HepG2 (cell line): Measurements from ENCODE around the gene SLC35A1. TPM values are rescaled to one million over a fixed set of nuclear protein-coding genes. Genes with fewer than 3 reads are reported as not detected.

Experiments
- AKAP8 ChIP-seq: sonication (generic); formaldehyde crosslinking; IDR thresholded peaks from 2 replicates; pipeline ENCODE4 v1.5.1; 2020; ENCODE audit warnings: mild to moderate bottlenecking, missing genetic modification reagents
- ASH2L ChIP-seq: fragments of 300-600, 200-600 bp; sonication (generic); IDR thresholded peaks from 2 replicates; pipeline ENCODE4 v1.7.0; 2017; ENCODE audit warnings: low read depth, mild to moderate bottlenecking, moderate library complexity, mixed read lengths, low read length; ENCODE audit not compliant: insufficient read length
- FOXA3 ChIP-seq: IDR thresholded peaks from 2 replicates; pipeline ENCODE4 v1.6.1; 2016; ENCODE audit warnings: missing genetic modification reagents, missing compliant biosample characterization
- KLF15 ChIP-seq: sonication (generic); formaldehyde crosslinking; IDR thresholded peaks from 2 replicates; pipeline ENCODE4 v1.8.1; 2023; ENCODE audit warnings: borderline replicate concordance, mild to moderate bottlenecking, inconsistent platforms, missing genetic modification reagents, mixed read lengths
- SATB2 ChIP-seq: sonication (generic); formaldehyde crosslinking; IDR thresholded peaks from 2 replicates; pipeline ENCODE4 v1.5.0; 2020; ENCODE audit warnings: missing genetic modification reagents
- SP140L ChIP-seq: sonication (generic); formaldehyde crosslinking; IDR thresholded peaks from 2 replicates; pipeline ENCODE4 v1.4.0; 2020; ENCODE audit warnings: missing genetic modification reagents, borderline replicate concordance
- SP2 ChIP-seq: sonication (generic); formaldehyde crosslinking; IDR thresholded peaks from 2 replicates; pipeline ENCODE4 v1.5.1; 2020; ENCODE audit warnings: mild to moderate bottlenecking, missing genetic modification reagents
- TBX2 ChIP-seq: sonication (generic); formaldehyde crosslinking; IDR thresholded peaks from 2 replicates; pipeline ENCODE4 v1.5.0; 2020; ENCODE audit warnings: missing genetic modification reagents, mild to moderate bottlenecking, borderline replicate concordance
- TBX3 ChIP-seq: fragments of 450-650 bp; IDR thresholded peaks from 2 replicates; pipeline ENCODE4 v1.6.1; 2017; ENCODE audit warnings: antibody characterized with exemption, mild to moderate bottlenecking, inconsistent platforms, borderline replicate concordance
- THAP7 ChIP-seq: sonication (generic); formaldehyde crosslinking; IDR thresholded peaks from 2 replicates; pipeline ENCODE4 v1.8.1; 2023; ENCODE audit warnings: mild to moderate bottlenecking, missing genetic modification reagents
- ZBTB26 ChIP-seq: IDR thresholded peaks from 2 replicates; pipeline ENCODE4 v1.6.1; 2016; ENCODE audit warnings: missing compliant biosample characterization, missing genetic modification reagents, borderline replicate concordance
- ZBTB3 ChIP-seq: sonication (generic); formaldehyde crosslinking; IDR thresholded peaks from 2 replicates; pipeline ENCODE4 v1.4.0; 2020; ENCODE audit warnings: low read depth, mild to moderate bottlenecking, moderate library complexity, missing genetic modification reagents, borderline replicate concordance
- ZNF121 ChIP-seq: sonication (generic); formaldehyde crosslinking; IDR thresholded peaks from 2 replicates; pipeline ENCODE4 v1.5.0; 2020; ENCODE audit warnings: mild to moderate bottlenecking, missing genetic modification reagents
- ZNF446 ChIP-seq: sonication (generic); formaldehyde crosslinking; IDR thresholded peaks from 2 replicates; pipeline ENCODE4 v1.5.0; 2020; ENCODE audit warnings: mild to moderate bottlenecking, missing genetic modification reagents
- ZNF567 ChIP-seq: sonication (generic); formaldehyde crosslinking; IDR thresholded peaks from 2 replicates; pipeline ENCODE4 v1.8.1; 2023; ENCODE audit warnings: mild to moderate bottlenecking, missing genetic modification reagents, borderline replicate concordance
- ZNF572 ChIP-seq: sonication (generic); formaldehyde crosslinking; IDR thresholded peaks from 2 replicates; pipeline ENCODE4 v1.5.1; 2020; ENCODE audit warnings: mild to moderate bottlenecking, missing genetic modification reagents
- ZNF574 ChIP-seq: sonication (generic); formaldehyde crosslinking; IDR thresholded peaks from 2 replicates; pipeline ENCODE4 v1.4.0; 2020; ENCODE audit warnings: missing genetic modification reagents
- ZNF670 ChIP-seq: sonication (generic); formaldehyde crosslinking; IDR thresholded peaks from 2 replicates; pipeline ENCODE4 v1.8.0; 2022; ENCODE audit warnings: mild to moderate bottlenecking, missing genetic modification reagents, borderline replicate concordance
- ZNF773 ChIP-seq: sonication (generic); formaldehyde crosslinking; IDR thresholded peaks from 2 replicates; pipeline ENCODE4 v1.4.0; 2020; ENCODE audit warnings: missing genetic modification reagents, borderline replicate concordance
- polyA plus RNA-seq, 8 experiments: library from polyadenylated mRNA; depleted of rRNA in 3 of 8; stranded (reverse) in 7 of 8; unstranded in 1 of 8; fragments of >200 nt; fragmentation: Illumina TruSeq in 4 of 8; extraction: Trizol in 4 of 8; gene quantifications; 2 replicates each; pipeline versions ENCODE4 v1.2.1 to v1.2.3, GENCODE V29; 2011 to 2016; ENCODE audit warnings: low read depth in 4 of 8, missing spikeins in 1 of 8, mixed read lengths in 1 of 8; ENCODE audit not compliant: insufficient read depth in 1 of 8
- total RNA-seq, 5 experiments: library from RNA; depleted of rRNA; stranded (reverse); fragments of >200 nt; fragmentation: Illumina TruSeq; extraction: Trizol; gene quantifications; 2 replicates each; pipeline ENCODE4 v1.2.3, GENCODE V29; 2016; ENCODE audit warnings: low read depth in 1 of 5

Gene SLC35A1
- total and polyA plus RNA-seq, 2 of the 13 experiments (the other 11 are each of a cell fraction or from before 2014, with no cell fraction given), result 24.8 to 25.1 TPM

- TF ChIP-seq ZNF574 (CRISPR knock-in tag), result peak; percentile 99
- TF ChIP-seq ASH2L, result peak; percentile 92
- TF ChIP-seq TBX3, result no peak
- TF ChIP-seq ZBTB3 (CRISPR knock-in tag), result no peak
- peak; percentile 86; the same call in 1 of the 2 replicates for TF ChIP-seq ZNF773 (CRISPR knock-in tag)
- TF ChIP-seq SATB2 (CRISPR knock-in tag), result 0 out of 2 replicates have a peak, but pooled peaks have one; percentile 21
- TF ChIP-seq TBX2, result peak; percentile 91
- no peak for TF ChIP-seq ZNF121 (CRISPR knock-in tag)
- no peak for TF ChIP-seq SP140L
- peak; percentile 20; the same call in 1 of the 2 replicates for TF ChIP-seq ZBTB26 (CRISPR knock-in tag)
- TF ChIP-seq SP2 (CRISPR knock-in tag), result no peak; the same call in 1 of the 2 replicates
- TF ChIP-seq ZNF567 (CRISPR knock-in tag), result peak; percentile 70; the same call in 1 of the 2 replicates
- TF ChIP-seq AKAP8 (CRISPR knock-in tag), result no peak
- no peak; the same call in 1 of the 2 replicates for TF ChIP-seq ZNF446 (CRISPR knock-in tag)
- TF ChIP-seq THAP7 (CRISPR knock-in tag), result no peak
- TF ChIP-seq KLF15, result no peak
- no peak for TF ChIP-seq ZNF572 (CRISPR knock-in tag)
- no peak; the same call in 1 of the 2 replicates for TF ChIP-seq FOXA3 (CRISPR knock-in tag)
- no peak; the same call in 1 of the 2 replicates for TF ChIP-seq ZNF670
Observed at GRCh38 chr6:87472525-87473418, at the start of gene SLC35A1 (continued).
